ENCODE results near the gene FIGNL2. TPM values are rescaled to one million over a fixed set of nuclear protein-coding genes. Genes with fewer than 3 reads are reported as not detected.

FIGNL2 gene
- total and polyA plus RNA-seq, 2 experiments from 2014 or later, result 1.1 to 5.2 TPM

GRCh38 chr12:51867371-51867770, 18.9 kb upstream of the FIGNL2 start:
- Mint-ChIP-seq H3K4me3 (no peak overlapping the region), H3K36me3 (ENCODE audit: low read depth) (no peaks in the 10 kb centered on the region), H3K27ac (no peak overlapping the region), H3K4me1 (peaks cover 70% of the 10 kb centered on the region), H3K27me3 (ENCODE audit: insufficient read depth, low read depth, poor library complexity) (peaks cover 44% of the 10 kb centered on the region), H3K9me3 (no peaks in the 10 kb centered on the region; the same call in 2 of the 3 replicates)
- Histone ChIP-seq H2AFZ (no peak overlapping the region), H3K4me2 (no peak overlapping the region), H4K20me1 (replicated peaks; ENCODE audit: insufficient read depth) (no peaks in the 10 kb centered on the region), H3K27ac (ENCODE audit: low read depth) (no peak overlapping the region), H3K9me2 (ENCODE audit: insufficient read depth) (no peaks in the 10 kb centered on the region), H3K36me3 (ENCODE audit: insufficient read depth) (no peaks in the 10 kb centered on the region), H3K27me3 (ENCODE audit: insufficient read depth) (peaks cover 49% of the 10 kb centered on the region), H3K79me2 (replicated peaks; ENCODE audit: insufficient read depth) (no peaks in the 10 kb centered on the region), H3K4me1 (ENCODE audit: insufficient read depth) (peaks cover 70% of the 10 kb centered on the region), H3F3A (replicated peaks; ENCODE audit: low read depth) (peaks cover 41% of the 10 kb centered on the region), H3K4me3 (no peak overlapping the region)
- ATAC-seq (no peak), DNase-seq (ENCODE audit: low spot score) (no peak)
- TF ChIP-seq NANOG (IDR thresholded peaks at IDR 0.05; ENCODE audit: borderline replicate concordance) (no peak), ZNF114 (CRISPR knock-in tag; IDR thresholded peaks at IDR 0.05) (no peak), CREB1 (CRISPR knock-in tag; IDR thresholded peaks at IDR 0.05; ENCODE audit: low read depth) (no peak), ETS1 (IDR thresholded peaks at IDR 0.05) (no peak), STAT1 (IDR thresholded peaks at IDR 0.05; ENCODE audit: unreplicated experiment) (no peak), POLR2AphosphoS5 (IDR thresholded peaks at IDR 0.05; ENCODE audit: low read depth) (no peak), JUNB (IDR thresholded peaks at IDR 0.05; ENCODE audit: unreplicated experiment) (no peak), ZNF462 (CRISPR knock-in tag; IDR thresholded peaks at IDR 0.05) (no peak), REST (IDR thresholded peaks at IDR 0.05; ENCODE audit: unreplicated experiment) (no peak), EZH2phosphoT487 (IDR thresholded peaks at IDR 0.05; ENCODE audit: unreplicated experiment) (no peak), EZH2 (IDR thresholded peaks at IDR 0.05; ENCODE audit: low read depth, unreplicated experiment) (no peak), ZNF331 (CRISPR knock-in tag; IDR thresholded peaks at IDR 0.05; ENCODE audit: low read depth) (no peak), CTCF (conservative IDR thresholded peaks at IDR 0.05; ENCODE audit: low read depth in 2 of 2) (no peak)
